Hematopoietic multipotent progenitor cell treated with erythropoietin and hydrocortisone succinate and interleukin-3 and kit ligand, for 4 days (in vitro differentiated cells): ENCODE results near the gene ACYP2.
"Not testable (repeated sequence)": the region's sequence is repeated elsewhere in the genome, so short reads cannot be mapped to it uniquely, and the experiment has no call there.

ENCODE experiments used
- DNase-seq: peaks from one replicate; pipeline ENCODE4 v3.0.0-alpha.2; 2015

Gene ACYP2

GRCh38 chr2:54099829-54100585 lies 15.4 kb upstream of the ACYP2 start:
- peak; percentile 16 for DNase-seq

GRCh38 chr2:54100772-54101171 lies 14.6 kb upstream of the ACYP2 start:
- no peak for DNase-seq

GRCh38 chr2:54103454-54104314 lies 11.7 kb upstream of the ACYP2 start:
- DNase-seq, result peak; percentile 78

- DNase-seq, result peak; percentile 87
Measured at GRCh38 chr2:54106631-54107454, 8.6 kb upstream of the ACYP2 start.

- no peak for DNase-seq
Measured at GRCh38 chr2:54107455-54107764, 8.0 kb upstream of the ACYP2 start.

- DNase-seq, result peak; percentile 32
Measured at GRCh38 chr2:54107903-54108615, 7.4 kb upstream of the ACYP2 start.

GRCh38 chr2:54109848-54110247 lies 5.6 kb upstream of the ACYP2 start:
- no peak for DNase-seq

GRCh38 chr2:54114479-54114878 lies 936 bp upstream of the ACYP2 start:
- not testable (repeated sequence) for DNase-seq

GRCh38 chr2:54114936-54115283 lies 505 bp upstream of the ACYP2 start:
- no peak for DNase-seq

GRCh38 chr2:54116598-54116997 lies 1.2 kb downstream of the ACYP2 start:
- peak; percentile 53 for DNase-seq

- no peak for DNase-seq
Measured at GRCh38 chr2:54120950-54121349, 5.5 kb downstream of the ACYP2 start.

- no peak for DNase-seq
Measured at GRCh38 chr2:54122171-54122935, 6.9 kb downstream of the ACYP2 start.

GRCh38 chr2:54122939-54123338 lies 7.5 kb downstream of the ACYP2 start:
- DNase-seq, result no peak

GRCh38 chr2:54127174-54127573 lies 11.8 kb downstream of the ACYP2 start:
- not testable (repeated sequence) for DNase-seq

- DNase-seq, result no peak
Measured at GRCh38 chr2:54133056-54133455, 17.6 kb downstream of the ACYP2 start.

- no peak for DNase-seq
Measured at GRCh38 chr2:54139210-54139609, 23.8 kb downstream of the ACYP2 start.

GRCh38 chr2:54143780-54144179 lies 28.4 kb downstream of the ACYP2 start:
- DNase-seq, result no peak

- DNase-seq, result no peak
Measured at GRCh38 chr2:54148391-54148790, 33.0 kb downstream of the ACYP2 start.

GRCh38 chr2:54149638-54150441 lies 34.4 kb downstream of the ACYP2 start:
- DNase-seq, result no peak

- no peak for DNase-seq
Measured at GRCh38 chr2:54158311-54158710, 42.9 kb downstream of the ACYP2 start.
